Measurements from ENCODE around the gene RYR3. TPM values are rescaled to one million over a fixed set of nuclear protein-coding genes. Genes with fewer than 3 reads are reported as not detected.

Gene RYR3
- total RNA-seq, 1 experiment from 2014 or later: not detected

GRCh38 chr15:33662014-33662413 lies 351.2 kb downstream of the RYR3 start:
- peaks cover 27% of the 10 kb centered on the region for H3K27me3 Mint-ChIP-seq (ENCODE audit: insufficient read depth, unreplicated experiment)
- no peak overlapping the region for H3K4me3 Mint-ChIP-seq (ENCODE audit: unreplicated experiment)
- intact Hi-C loops (cut with micrococcal nuclease): no loop called here
- no peaks in the 10 kb centered on the region for H3K36me3 Mint-ChIP-seq (ENCODE audit: insufficient read depth, unreplicated experiment)
- H3K4me1 Mint-ChIP-seq (ENCODE audit: insufficient read depth, unreplicated experiment): no peaks in the 10 kb centered on the region
- DNase-seq (ENCODE audit: unreplicated experiment): no peak
- no peak overlapping the region for H3K27ac Mint-ChIP-seq (ENCODE audit: low read depth, unreplicated experiment)
- no peaks in the 10 kb centered on the region for H3K9me3 Mint-ChIP-seq (ENCODE audit: unreplicated experiment)
- BruUV-seq (replicated peaks): no TSS peak
- CTCF ChIA-PET: interaction anchor here (1.1 kb wide), 1 partner anchor 12 kb away, joined by 8 read pairs; no protein-coding TSS in a partner anchor
- TF ChIP-seq CTCF (IDR thresholded peaks at IDR 0.05; ENCODE audit: unreplicated experiment): no peak
- POLR2A ChIA-PET: no interaction called here

- Mint-ChIP-seq H3K9me3 (ENCODE audit: unreplicated experiment) (no peaks in the 10 kb centered on the region), H3K36me3 (ENCODE audit: insufficient read depth, unreplicated experiment) (no peaks in the 10 kb centered on the region), H3K4me3 (ENCODE audit: unreplicated experiment) (no peak overlapping the region), H3K27ac (ENCODE audit: low read depth, unreplicated experiment) (no peak overlapping the region), H3K27me3 (ENCODE audit: insufficient read depth, unreplicated experiment) (peaks cover 20% of the 10 kb centered on the region), H3K4me1 (ENCODE audit: insufficient read depth, unreplicated experiment) (no peaks in the 10 kb centered on the region)
- BruUV-seq (replicated peaks): no TSS peak
- ChIA-PET CTCF (no interaction called here), POLR2A (no interaction called here)
- no peak for TF ChIP-seq CTCF (IDR thresholded peaks at IDR 0.05; ENCODE audit: unreplicated experiment)
- intact Hi-C loops (cut with micrococcal nuclease): no loop called here
- no peak for DNase-seq (ENCODE audit: unreplicated experiment)
These were observed 354.2 kb downstream of the RYR3 start for GRCh38 chr15:33664947-33665346.

GRCh38 chr15:33670567-33670966 lies 359.8 kb downstream of the RYR3 start:
- CTCF ChIA-PET: interaction anchor here (0.6 to 3.0 kb wide), 3 partner anchors 13 to 427 kb away, joined by 3 to 16 read pairs (median 3); no protein-coding TSS in a partner anchor

DNA sequence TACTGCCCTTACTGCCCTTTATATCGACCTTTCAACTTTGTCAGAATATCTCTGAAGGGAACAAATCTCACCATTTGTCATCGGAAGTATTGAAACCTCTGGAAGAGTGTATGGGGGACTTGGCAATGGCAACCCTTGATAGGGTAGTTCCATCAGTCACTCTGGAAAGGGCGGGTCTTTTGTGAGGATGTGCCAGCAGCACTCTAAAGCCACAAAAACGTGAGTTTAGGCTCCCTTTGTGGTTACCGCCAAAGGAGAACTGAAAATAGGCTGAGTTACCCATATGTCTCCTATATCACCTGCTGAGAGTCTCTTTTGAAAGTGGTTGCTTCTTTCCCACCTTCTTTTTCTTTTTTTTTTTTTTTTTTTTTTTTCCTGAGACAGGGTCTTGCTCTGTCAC lies 360.7 kb downstream of the RYR3 start:
- DNase-seq (ENCODE audit: unreplicated experiment): no peak
- Mint-ChIP-seq H3K27ac (ENCODE audit: low read depth, unreplicated experiment) (no peak overlapping the region), H3K27me3 (ENCODE audit: insufficient read depth, unreplicated experiment) (peaks cover 68% of the 10 kb centered on the region), H3K4me3 (ENCODE audit: unreplicated experiment) (no peak overlapping the region), H3K36me3 (ENCODE audit: insufficient read depth, unreplicated experiment) (no peaks in the 10 kb centered on the region), H3K9me3 (ENCODE audit: unreplicated experiment) (no peaks in the 10 kb centered on the region), H3K4me1 (ENCODE audit: insufficient read depth, unreplicated experiment) (no peaks in the 10 kb centered on the region)
- ChIA-PET CTCF (interaction anchor here (0.6 to 3.0 kb wide), 3 partner anchors 14 to 1217 kb away, joined by 3 to 16 read pairs (median 3); no protein-coding TSS in a partner anchor), POLR2A (no interaction called here)
- no peak for TF ChIP-seq CTCF (IDR thresholded peaks at IDR 0.05; ENCODE audit: unreplicated experiment)
- intact Hi-C loops (cut with micrococcal nuclease): no loop called here
- BruUV-seq (replicated peaks): no TSS peak

More at GRCh38 chr15:33670567-33670966, 359.8 kb downstream of the RYR3 start:
- POLR2A ChIA-PET: no interaction called here
- intact Hi-C loops (cut with micrococcal nuclease): no loop called here
- H3K4me3 Mint-ChIP-seq (ENCODE audit: unreplicated experiment): no peak overlapping the region
- no peaks in the 10 kb centered on the region for H3K36me3 Mint-ChIP-seq (ENCODE audit: insufficient read depth, unreplicated experiment)
- no peaks in the 10 kb centered on the region for H3K4me1 Mint-ChIP-seq (ENCODE audit: insufficient read depth, unreplicated experiment)
- peaks cover 59% of the 10 kb centered on the region for H3K27me3 Mint-ChIP-seq (ENCODE audit: insufficient read depth, unreplicated experiment)
- no TSS peak for BruUV-seq (replicated peaks)
- no peak for TF ChIP-seq CTCF (IDR thresholded peaks at IDR 0.05; ENCODE audit: unreplicated experiment)
- DNase-seq (ENCODE audit: unreplicated experiment): no peak
- H3K9me3 Mint-ChIP-seq (ENCODE audit: unreplicated experiment): no peaks in the 10 kb centered on the region
- no peak overlapping the region for H3K27ac Mint-ChIP-seq (ENCODE audit: low read depth, unreplicated experiment)

All from MCF 10A (cell line).